ENCODE results near the gene ANKS1B.

The ANKS1B gene

DNA sequence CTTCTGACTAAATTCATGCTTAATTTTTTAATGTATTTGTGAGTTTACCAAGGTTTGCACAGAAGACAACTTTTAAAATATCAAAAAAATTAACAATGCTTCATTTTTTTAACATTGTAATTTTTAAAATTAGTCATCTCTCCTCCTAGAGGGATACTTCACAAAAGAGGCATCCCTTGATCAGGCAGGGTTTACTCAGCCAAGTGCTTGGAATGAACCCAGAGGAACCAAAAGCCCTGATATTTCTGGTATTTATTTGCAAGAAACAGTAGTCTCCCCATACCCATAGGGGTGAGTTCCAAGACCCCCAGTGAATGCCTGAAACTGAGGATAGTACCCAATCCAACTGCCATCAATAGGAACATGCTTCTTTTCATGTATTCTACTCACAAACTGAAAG is 284.7 kb downstream of the ANKS1B start:
- TF ChIP-seq, protein P1, sequence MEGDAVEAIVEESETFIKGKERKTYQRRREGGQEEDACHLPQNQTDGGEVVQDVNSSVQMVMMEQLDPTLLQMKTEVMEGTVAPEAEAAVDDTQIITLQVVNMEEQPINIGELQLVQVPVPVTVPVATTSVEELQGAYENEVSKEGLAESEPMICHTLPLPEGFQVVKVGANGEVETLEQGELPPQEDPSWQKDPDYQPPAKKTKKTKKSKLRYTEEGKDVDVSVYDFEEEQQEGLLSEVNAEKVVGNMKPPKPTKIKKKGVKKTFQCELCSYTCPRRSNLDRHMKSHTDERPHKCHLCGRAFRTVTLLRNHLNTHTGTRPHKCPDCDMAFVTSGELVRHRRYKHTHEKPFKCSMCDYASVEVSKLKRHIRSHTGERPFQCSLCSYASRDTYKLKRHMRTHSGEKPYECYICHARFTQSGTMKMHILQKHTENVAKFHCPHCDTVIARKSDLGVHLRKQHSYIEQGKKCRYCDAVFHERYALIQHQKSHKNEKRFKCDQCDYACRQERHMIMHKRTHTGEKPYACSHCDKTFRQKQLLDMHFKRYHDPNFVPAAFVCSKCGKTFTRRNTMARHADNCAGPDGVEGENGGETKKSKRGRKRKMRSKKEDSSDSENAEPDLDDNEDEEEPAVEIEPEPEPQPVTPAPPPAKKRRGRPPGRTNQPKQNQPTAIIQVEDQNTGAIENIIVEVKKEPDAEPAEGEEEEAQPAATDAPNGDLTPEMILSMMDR (IDR thresholded peaks at IDR 0.05; ENCODE audit: control extremely low read depth, extremely low read depth, low read depth, missing control alignments), result no peak
- ChIA-PET CTCF (interaction anchor here (1.3 kb wide), 1 partner anchor 8 kb away, joined by 3 read pairs; no protein-coding TSS in a partner anchor), POLR2A (no interaction called here)
- DNase-seq (ENCODE audit: extremely low spot score), result no peak

DNA sequence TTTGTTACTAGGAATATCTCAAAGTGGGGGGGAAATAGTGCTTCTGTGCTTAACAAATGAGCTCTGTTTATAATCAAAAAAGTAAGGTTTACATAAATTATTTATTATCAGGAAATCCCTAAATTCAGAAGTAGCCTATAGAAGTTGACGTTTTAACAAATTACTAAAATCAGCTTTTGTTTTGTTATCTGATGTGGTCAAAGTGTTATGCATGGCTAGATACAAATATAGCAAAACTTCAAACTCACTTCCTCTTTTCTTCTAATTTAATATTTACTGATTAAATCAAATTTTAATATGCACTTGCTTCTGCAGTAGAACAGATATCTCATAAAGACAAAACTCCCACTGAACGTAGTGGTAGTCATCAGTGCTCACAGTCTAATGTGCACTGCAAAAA is 289.7 kb downstream of the ANKS1B start:
- no peak for DNase-seq (ENCODE audit: extremely low spot score)
- TF ChIP-seq, protein P1 (IDR thresholded peaks at IDR 0.05; ENCODE audit: control extremely low read depth, extremely low read depth, low read depth, missing control alignments), result no peak
- ChIA-PET POLR2A (no interaction called here), CTCF (interaction anchor here (0.7 to 1.4 kb wide), 4 partner anchors 10 to 36 kb away, joined by 3 to 4 read pairs (median 3); no protein-coding TSS in a partner anchor)

DNA sequence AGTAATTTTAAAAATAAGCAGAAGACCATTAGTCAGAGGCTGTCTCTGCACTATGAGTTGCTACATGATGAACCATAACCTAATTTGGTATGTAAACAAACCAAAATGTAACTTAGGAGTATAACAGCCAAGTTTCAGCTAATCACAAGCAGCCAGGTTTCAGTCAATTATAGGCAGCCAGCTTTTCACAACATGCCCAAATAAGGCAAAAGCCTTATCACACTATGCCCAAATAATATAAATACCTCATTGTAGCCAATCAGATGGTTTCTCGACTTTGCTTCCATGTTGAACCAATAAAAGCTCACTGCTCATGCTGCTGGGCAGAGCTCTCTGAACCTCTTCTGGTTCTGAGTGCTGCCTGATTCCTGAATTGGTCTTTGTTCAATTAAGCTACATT is 298.6 kb downstream of the ANKS1B start:
- ChIA-PET CTCF (interaction anchor here (1.4 kb wide), 1 partner anchor 9 kb away, joined by 3 read pairs; no protein-coding TSS in a partner anchor), POLR2A (no interaction called here)
- DNase-seq (ENCODE audit: extremely low spot score), result no peak
- TF ChIP-seq, protein P1 (IDR thresholded peaks at IDR 0.05; ENCODE audit: control extremely low read depth, extremely low read depth, low read depth, missing control alignments), result no peak

DNA sequence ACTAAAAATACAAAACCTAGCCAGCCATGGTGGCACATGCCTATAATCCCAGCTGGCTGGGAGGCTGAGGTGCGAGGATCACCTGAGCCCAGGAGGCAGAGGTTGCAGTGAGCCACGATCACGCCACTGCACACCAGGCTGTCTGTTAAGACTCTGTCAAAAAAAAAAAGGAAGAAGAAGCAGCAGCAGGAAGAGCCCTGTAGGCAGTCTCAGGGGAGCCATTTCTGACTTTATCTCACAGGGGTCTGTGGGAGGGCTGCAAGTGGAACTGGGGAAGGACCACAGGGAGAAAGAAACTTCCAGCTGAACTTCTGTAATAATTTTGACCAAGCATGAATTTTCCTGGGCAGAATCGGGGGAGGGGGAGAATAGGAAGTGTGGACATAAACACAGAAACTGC is 304.5 kb downstream of the ANKS1B start:
- TF ChIP-seq, protein P1 (IDR thresholded peaks at IDR 0.05; ENCODE audit: control extremely low read depth, extremely low read depth, low read depth, missing control alignments), result no peak
- no peak for DNase-seq (ENCODE audit: extremely low spot score)
- CTCF ChIA-PET, result interaction anchor here (1.2 kb wide), 1 partner anchor 19 kb away, joined by 6 read pairs; no protein-coding TSS in a partner anchor
- POLR2A ChIA-PET, result no interaction called here

DNA sequence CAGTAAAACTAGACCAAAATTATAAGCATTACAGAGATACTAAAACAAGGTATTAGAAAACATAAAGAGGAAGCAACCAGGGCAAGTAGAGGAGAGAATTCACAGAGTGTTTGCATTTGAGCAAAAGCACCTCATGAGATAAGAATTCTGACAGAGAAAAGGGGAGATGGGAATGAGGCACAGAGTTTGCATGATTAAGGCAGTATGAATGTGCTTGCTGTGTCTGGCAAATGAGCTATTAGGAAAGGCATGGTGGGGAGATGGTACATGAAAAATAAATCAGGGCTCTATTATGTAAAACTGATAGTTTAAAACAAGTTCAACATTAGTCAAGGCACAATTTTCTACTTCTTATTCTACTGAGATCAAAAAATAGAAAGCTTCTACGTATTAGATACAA is 314.1 kb downstream of the ANKS1B start:
- POLR2A ChIA-PET, result no interaction called here
- TF ChIP-seq, protein P1 (IDR thresholded peaks at IDR 0.05; ENCODE audit: control extremely low read depth, extremely low read depth, low read depth, missing control alignments), result no peak
- DNase-seq (ENCODE audit: extremely low spot score), result no peak
- CTCF ChIA-PET, result no interaction called here

DNA sequence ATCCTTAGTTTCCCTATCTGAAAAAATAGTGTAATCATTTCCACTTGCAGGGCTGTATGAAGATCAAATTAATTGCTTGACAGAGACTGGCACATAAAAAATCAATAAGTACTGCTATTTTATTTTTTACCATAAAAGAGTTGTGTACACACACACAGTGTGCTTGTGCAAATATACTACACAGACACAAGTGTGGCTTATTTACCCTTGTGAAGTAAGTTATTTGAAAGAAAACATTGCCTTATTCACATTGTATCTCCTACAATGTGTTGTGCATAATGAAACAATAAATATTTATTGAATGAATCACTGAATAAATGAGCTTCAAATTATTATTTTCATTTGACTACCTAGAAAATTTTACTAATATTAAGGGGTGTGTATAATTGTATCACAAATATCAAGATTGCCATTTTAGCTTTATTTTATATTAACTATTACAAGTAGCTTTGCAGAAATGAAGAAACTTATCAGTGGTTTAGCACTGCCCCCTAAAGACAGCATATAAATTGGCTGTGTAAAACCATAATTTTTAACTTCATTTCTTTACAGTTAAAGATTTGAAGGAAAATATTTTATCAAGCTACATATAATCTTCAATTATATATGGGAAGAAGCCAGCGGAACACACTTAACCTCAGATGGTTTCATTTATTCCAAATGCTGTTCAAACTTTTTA is 325.9 kb downstream of the ANKS1B start:
- DNase-seq (ENCODE audit: extremely low spot score), result no peak
- POLR2A ChIA-PET, result interaction anchor here (0.5 kb wide), 1 partner anchor 186 kb away, joined by 3 read pairs; no protein-coding TSS in a partner anchor
- TF ChIP-seq, protein P1 (IDR thresholded peaks at IDR 0.05; ENCODE audit: control extremely low read depth, extremely low read depth, low read depth, missing control alignments), result peak; percentile 24
- CTCF ChIA-PET, result interaction anchor here (0.6 to 5.5 kb wide), 14 partner anchors 11 to 627 kb away, joined by 3 to 48 read pairs (median 4); partner anchors contain the start of gene GARIN6

All from GM10248 (cell line).